Spleen (tissue), 7 donors: ENCODE data around the gene IER5.

Source experiments
- CTCF ChIP-seq, 11 experiments: fragments of 200-600 bp in 7 of 11; fragments of 450-650 bp in 4 of 11; sonication (generic) in 4 of 11; IDR thresholded peaks in 8 of 11; conservative IDR thresholded peaks in 3 of 11; 1 replicate in 7 of 11; 2 replicates in 4 of 11; pipeline versions ENCODE4 v1.4.0 to v1.8.0; 2016 to 2021; ENCODE audit warnings: antibody characterized with exemption in 11 of 11, inconsistent platforms in 4 of 11, mild to moderate bottlenecking in 1 of 11
- POLR2A ChIP-seq, 3 donors: fragments of 450-650 bp; IDR thresholded peaks; one replicate each; pipeline ENCODE4 v1.5.1; 2017; ENCODE audit warnings: antibody characterized with exemption in 3 of 3, mild to moderate bottlenecking in 1 of 3
- donor health status: DM: no; HTN: no; CAD: no; lungs with moderate emphysema.
- donor health status: DM: no; HTN: no; CAD: no.
- donor health status: DM: no; HTN: no; CAD: no.

GRCh38 chr1:181092883-181093458 lies 4.5 kb downstream of the IER5 start:
- TF ChIP-seq POLR2A (IDR thresholded peaks at IDR 0.05) (no peak), CTCF (IDR thresholded peaks at IDR 0.05 in 8 of 11, conservative IDR thresholded peaks at IDR 0.05 in 3 of 11) (no peak)
